ENCODE data around the gene UBALD1.
"Not testable (repeated sequence)": the region's sequence is repeated elsewhere in the genome, so short reads cannot be mapped to it uniquely, and the experiment has no call there.

The UBALD1 gene

GRCh38 chr16:4593086-4593485 is 21.6 kb downstream of the UBALD1 start:
- DNase-seq: no peak

DNA sequence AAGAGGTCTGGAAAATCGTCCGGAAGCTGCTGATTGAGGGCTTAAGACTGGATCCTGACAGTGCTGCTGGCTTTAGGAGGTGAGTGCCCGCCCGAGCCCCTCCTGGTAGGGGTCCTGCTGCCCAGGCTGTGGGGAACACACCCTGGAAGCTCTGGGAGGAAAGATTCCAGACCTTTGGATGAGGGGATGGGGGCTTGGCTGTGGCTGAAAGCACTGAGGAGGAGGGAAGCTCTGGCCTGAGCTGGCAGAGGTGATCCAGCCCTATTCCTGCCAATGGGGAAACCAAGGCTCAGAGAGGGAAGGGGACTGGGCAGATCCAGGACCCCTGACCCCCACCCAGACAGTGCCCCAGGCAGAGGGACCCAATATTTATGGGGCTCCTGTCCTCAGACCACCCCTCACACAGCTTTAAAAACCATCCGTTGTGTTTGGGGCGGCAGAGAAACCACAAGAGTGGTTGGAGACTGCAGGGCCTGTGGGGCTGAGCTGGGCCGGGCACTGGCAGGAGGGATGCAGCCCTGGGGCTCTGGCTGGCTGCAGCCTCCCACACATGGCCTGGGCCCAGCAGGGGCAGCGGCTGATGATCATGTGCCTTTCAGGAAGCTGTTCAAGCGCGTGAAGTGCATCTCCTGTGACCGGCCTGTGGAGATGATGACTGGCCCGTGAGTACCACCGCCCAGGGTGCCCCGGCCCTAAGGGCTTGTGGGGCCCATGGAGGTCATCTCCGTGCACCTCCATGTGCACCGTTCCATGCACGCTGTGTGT is 22.8 kb downstream of the UBALD1 start:
- no peak for DNase-seq

DNA sequence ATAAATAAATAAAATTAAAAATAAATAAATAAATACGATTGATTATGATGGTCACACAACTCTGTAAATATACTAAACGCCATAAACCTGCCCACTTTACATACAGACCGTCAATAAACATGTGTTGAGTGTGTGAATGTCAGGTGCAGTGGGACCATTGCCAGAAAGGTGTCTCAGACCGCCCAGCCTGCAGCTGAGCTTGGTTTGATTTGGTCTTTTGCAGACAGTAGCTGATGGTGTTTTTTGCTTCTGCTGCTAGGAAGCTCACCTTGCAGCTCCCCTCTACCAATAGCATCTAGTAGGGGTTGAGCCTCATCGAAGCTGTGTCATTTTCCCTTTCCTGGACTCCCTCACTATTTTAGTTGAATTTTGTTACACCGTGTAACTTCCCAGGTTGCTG is 23.5 kb downstream of the UBALD1 start:
- no peak for DNase-seq

DNA sequence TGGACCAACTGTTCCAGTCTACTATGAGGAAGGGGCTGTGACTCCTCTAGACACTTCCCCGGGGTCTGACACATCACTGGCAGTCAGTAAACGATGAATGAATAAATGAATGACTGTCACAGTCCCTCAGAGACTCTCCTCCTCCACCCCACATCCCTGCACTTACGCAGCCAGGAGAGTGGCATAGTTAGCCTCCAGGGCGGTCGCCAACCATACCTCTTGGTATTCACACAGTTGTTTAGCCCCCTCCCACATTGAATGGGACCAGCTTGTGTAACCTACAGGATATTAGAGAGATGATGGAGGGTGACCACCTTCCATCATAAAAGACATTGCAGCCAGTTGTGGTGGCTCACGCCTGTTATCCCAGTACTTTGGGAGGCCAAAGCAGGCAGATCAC is 25.7 kb downstream of the UBALD1 start:
- DNase-seq: no peak

DNA sequence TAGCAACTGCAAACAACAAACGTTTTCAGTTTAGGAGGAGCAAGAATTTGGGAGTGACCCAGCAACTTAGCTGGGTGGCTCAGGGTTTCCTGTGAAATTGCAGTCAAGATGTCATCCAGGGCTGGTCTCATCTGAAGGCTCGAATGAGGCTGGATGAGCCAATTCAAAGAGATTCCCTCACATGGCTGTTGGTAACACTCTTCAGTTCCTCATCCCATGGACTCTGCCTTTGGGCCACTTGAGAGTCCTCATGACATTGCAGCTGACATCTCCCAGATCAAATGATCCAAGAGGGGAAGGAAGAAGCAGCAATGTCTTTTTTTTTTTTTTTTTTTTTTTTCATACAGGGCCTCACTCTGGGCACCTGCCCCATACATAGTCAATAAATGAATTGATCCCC is 26.3 kb downstream of the UBALD1 start:
- DNase-seq: no peak

- DNase-seq: no peak
These were observed 28.4 kb downstream of the UBALD1 start for GRCh38 chr16:4586291-4586690.

DNA sequence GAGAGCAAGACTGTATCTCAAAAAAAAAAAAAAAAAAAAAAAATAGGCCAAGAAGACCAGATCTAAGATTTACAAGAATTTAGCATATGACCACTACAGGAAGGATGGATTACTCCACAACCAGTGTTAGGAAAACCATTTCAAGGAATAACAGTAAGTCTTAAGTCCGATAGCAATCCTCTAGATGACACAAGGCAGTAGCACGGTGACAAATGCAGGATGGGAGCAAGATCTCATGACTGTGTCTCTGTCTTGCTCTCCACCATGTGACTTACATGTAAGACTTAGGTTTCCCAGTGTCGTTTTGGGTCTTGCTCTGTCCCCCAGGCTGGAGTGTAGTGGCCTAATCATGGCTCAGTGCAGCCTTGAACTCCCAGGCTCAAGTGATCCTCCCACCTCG is 30.8 kb downstream of the UBALD1 start:
- no peak for DNase-seq

DNA sequence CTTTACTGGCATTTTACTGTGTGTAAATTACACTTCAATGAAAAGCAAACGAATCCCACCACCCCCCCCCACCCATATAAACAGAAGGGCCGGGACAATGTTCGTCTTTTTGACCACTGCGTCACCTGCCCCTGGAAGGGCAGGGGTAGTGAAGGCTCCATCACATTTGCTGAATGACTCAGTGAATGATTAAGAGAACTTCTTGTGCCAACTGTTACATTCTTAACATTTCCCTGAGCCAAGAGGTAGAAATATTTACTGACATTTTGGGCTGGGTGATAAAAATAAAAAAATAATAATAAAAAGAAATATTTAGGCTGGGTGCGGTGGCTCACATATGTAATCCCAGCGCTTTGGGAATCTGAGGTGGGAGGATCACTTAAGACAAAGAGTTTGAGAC is 34.4 kb downstream of the UBALD1 start:
- DNase-seq: no peak

DNA sequence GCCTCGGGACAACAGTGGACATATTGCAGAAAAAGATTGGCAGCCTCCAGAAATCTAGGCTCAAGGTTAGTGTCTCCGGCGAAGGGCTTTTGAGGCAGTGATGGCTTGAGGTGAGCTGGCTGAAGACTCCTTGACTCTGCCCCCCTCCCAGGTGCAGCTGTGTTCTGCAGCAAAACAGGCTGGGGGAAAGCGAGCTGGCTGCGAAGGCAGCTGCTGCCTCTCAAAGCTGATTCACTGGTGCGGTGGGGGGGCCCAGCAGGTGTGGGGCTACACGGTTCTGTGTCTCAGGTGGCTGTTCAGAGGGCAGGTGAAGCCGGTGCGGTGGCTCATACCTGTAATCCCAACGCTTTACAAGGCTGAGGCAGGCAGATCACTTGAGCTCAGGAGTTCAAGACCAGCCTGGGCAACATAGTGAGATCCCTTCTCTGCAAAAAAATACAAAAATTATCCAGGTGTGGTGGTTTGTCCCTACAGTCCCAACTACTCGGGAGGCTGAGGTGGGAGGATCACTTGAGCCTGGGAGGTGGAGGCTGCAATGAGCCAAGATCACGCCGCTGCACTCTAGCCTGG is 35.6 kb downstream of the UBALD1 start:
- DNase-seq: peak; percentile 79

DNA sequence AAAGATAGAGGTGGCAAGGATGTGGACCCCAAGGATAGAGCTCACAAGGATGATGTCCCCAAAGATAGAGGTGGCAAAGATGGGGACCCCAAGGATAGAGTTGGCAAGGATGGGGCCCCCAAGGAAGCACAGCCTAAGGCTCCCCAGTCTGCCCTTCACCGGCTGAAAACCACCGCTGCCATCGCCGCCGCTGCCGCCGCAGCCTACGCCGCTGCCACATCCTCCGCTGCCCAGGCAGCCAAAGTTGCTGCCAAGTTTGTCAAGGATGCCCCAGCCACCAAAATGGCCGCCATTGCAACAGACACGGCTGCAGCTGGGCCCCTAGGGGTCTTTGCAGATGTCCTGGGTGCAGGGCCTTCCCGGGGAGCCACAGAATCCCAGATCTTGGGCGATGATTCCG is 38.7 kb downstream of the UBALD1 start:
- no peak for DNase-seq

GRCh38 chr16:4574919-4575705 is 39.6 kb downstream of the UBALD1 start:
- no peak for DNase-seq

DNA sequence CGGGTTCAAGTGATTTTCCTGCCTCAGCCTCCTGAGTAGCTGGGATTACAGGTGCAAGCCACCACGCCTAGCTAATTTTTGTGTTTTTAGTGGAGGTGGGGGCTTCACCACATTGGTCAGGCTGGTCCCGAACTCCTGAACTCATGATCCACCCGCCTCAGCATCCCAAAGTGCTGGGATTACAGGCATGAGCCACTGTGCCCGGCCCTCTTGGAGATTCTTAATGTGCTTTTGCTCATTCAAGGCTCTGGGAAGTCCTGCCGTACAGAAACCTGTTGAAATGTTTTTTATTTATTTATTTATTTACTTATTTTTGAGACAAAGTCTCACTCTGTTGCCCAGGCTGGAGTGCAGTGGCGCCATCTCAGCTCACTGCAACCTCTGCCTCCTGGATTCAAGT is 40.8 kb downstream of the UBALD1 start:
- not testable (repeated sequence) for DNase-seq

GRCh38 chr16:4572715-4573114 is 42.0 kb downstream of the UBALD1 start:
- DNase-seq: no peak

DNA sequence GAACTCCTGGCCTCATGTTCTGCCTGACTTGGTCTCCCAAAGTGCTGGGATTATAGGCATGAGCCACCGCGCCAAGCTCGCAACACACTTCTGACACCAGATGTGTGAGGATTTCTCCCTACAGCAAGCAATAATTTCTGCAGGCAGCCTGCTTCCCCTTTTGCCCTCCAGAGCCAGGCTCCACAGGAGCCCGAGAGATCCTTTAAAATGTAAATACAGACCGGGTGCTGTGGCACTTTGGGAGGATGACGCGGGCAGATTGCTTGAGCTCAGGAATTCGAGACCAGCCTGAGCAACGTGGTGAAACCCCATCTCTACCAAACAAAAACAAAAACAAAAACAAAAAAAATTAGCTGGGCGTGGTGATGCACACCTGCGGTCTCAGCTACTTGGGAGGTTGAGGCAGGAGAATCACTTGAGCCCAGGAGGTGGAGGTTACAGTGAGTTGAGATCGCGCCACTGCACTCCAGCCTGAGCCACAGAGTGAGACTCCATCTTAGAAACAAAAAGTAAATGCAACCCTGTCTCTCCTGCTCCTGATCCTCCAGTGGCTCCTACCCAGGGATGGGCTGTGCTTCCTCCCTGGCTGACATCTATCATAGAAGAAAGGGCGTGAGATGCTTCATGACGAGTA is 43.9 kb downstream of the UBALD1 start:
- DNase-seq: no peak

GRCh38 chr16:4570086-4570485 is 44.6 kb downstream of the UBALD1 start:
- no peak for DNase-seq

- DNase-seq: no peak
These were observed 48.5 kb downstream of the UBALD1 start for GRCh38 chr16:4566144-4566543.

- DNase-seq: no peak
These were observed 49.9 kb downstream of the UBALD1 start for GRCh38 chr16:4564661-4565267.

GRCh38 chr16:4561596-4561995 is 53.1 kb downstream of the UBALD1 start:
- no peak for DNase-seq

Measured in NCI-H510A (cell line).